H1 (cell line): ENCODE measurements around the gene CLP1. TPM values are rescaled to one million over a fixed set of nuclear protein-coding genes. Genes with fewer than 3 reads are reported as not detected.

Experiments used
- CTCF ChIA-PET: fragments of 300-600 bp; sonication (Branson Sonifier 250); formaldehyde crosslinking; loops from one replicate; lab custom pipeline; 2021; ENCODE audit not compliant: partially characterized antibody; lab: Charles Lee
- POLR2A ChIA-PET: fragments of 300-600 bp; sonication (Branson Sonifier 250); formaldehyde crosslinking; loops from one replicate; lab custom pipeline; 2021; ENCODE audit warnings: inconsistent platforms; ENCODE audit not compliant: partially characterized antibody; lab: Charles Lee
- DNase-seq, 2 experiments: peaks; one replicate each; pipeline versions ENCODE4 v3.0.0 to v3.0.0-alpha.2; 2010 to 2022; ENCODE audit warnings: low spot score in 2 of 2, low read depth in 1 of 2, mixed read lengths in 1 of 2
- FAIRE-seq: peaks from 2 replicates; lab custom pipeline; 2011; peaks lifted over from hg19 to GRCh38; lab: Jason Lieb, UNC
- H2AFZ ChIP-seq: 2 replicates; pipeline ENCODE4 v1.8.1; 2012; ENCODE audit warnings: low read length, inconsistent platforms
- H2AK5ac ChIP-seq: 2 replicates; pipeline ENCODE4 v1.6.1; 2013; ENCODE audit warnings: low read depth, low read length
- H2BK120ac ChIP-seq: replicated peaks from 2 replicates; pipeline ENCODE3; 2013; ENCODE audit warnings: low read depth, low read length, inconsistent platforms
- H2BK12ac ChIP-seq: 2 replicates; pipeline ENCODE4 v1.6.1; 2013; ENCODE audit warnings: low read depth, low read length
- H2BK15ac ChIP-seq: 2 replicates; pipeline ENCODE4 v1.6.1; 2013; ENCODE audit warnings: low read length
- H2BK20ac ChIP-seq: 2 replicates; pipeline ENCODE4 v1.6.1; 2013; ENCODE audit warnings: low read length
- H2BK5ac ChIP-seq: 2 replicates; pipeline ENCODE4 v1.6.1; 2013; ENCODE audit warnings: low read depth, low read length
- H3K14ac ChIP-seq: 2 replicates; pipeline ENCODE4 v1.6.1; 2013; ENCODE audit warnings: inconsistent platforms; ENCODE audit not compliant: insufficient read length
- H3K18ac ChIP-seq: 2 replicates; pipeline ENCODE4 v1.6.1; 2013; ENCODE audit warnings: low read length; ENCODE audit errors: extremely low read depth
- H3K23ac ChIP-seq: 2 replicates; pipeline ENCODE4 v1.6.1; 2013; ENCODE audit warnings: inconsistent platforms; ENCODE audit not compliant: insufficient read length
- H3K23me2 ChIP-seq: 2 replicates; pipeline ENCODE4 v1.6.1; 2013; ENCODE audit warnings: low read depth, low read length
- H3K27ac ChIP-seq: 2 replicates; pipeline ENCODE4 v1.6.1; 2011; ENCODE audit warnings: low read depth, low read length, inconsistent platforms
- H3K27me3 ChIP-seq, 4 experiments: replicated peaks in 1 of 4; 1 replicate in 1 of 4; 2 replicates in 3 of 4; pipeline versions ENCODE4 v1.6.1 to v1.8.1; 2011 to 2013; ENCODE audit warnings: low read length in 3 of 4, mild to moderate bottlenecking in 3 of 4, inconsistent platforms in 2 of 4, mixed read lengths in 2 of 4, moderate library complexity in 1 of 4; ENCODE audit not compliant: control insufficient read depth in 3 of 4, insufficient read depth in 3 of 4; ENCODE audit errors: extremely low read depth in 1 of 4
- H3K36me3 ChIP-seq, 4 experiments: 2 replicates each; pipeline versions ENCODE4 v1.6.1 to v1.8.1; 2011 to 2013; ENCODE audit warnings: mild to moderate bottlenecking in 4 of 4, low read length in 3 of 4, moderate library complexity in 2 of 4, control low read depth in 1 of 4, inconsistent platforms in 1 of 4; ENCODE audit not compliant: insufficient read depth in 4 of 4, control insufficient read depth in 2 of 4
- H3K4ac ChIP-seq: replicated peaks from 2 replicates; pipeline ENCODE3; 2013; ENCODE audit warnings: low read length, low read depth, mixed read lengths, inconsistent platforms; ENCODE audit not compliant: insufficient read length
- H3K4me1 ChIP-seq, 4 experiments: replicated peaks in 1 of 4; 1 replicate in 1 of 4; 2 replicates in 3 of 4; pipeline versions ENCODE4 v1.6.1 to v1.8.1; 2011 to 2013; ENCODE audit warnings: low read length in 3 of 4, inconsistent platforms in 2 of 4, mixed read lengths in 1 of 4; ENCODE audit not compliant: insufficient read depth in 4 of 4, control insufficient read depth in 3 of 4
- H3K4me2 ChIP-seq, 2 experiments: 2 replicates each; pipeline versions ENCODE4 v1.6.1 to v1.8.1; 2011 to 2013; ENCODE audit warnings: low read depth in 2 of 2, low read length in 2 of 2, control low read depth in 1 of 2, inconsistent platforms in 1 of 2, mild to moderate bottlenecking in 1 of 2; ENCODE audit not compliant: insufficient read depth in 1 of 2
- H3K4me3 ChIP-seq, 4 experiments: fragments of 200-600, 300-600 bp in 1 of 4; sonication (generic), shearing (Covaris generic), sonication (Bioruptor Twin) in 1 of 4; 2 replicates each; pipeline versions ENCODE4 v1.5.1 to v1.8.1; 2011 to 2016; ENCODE audit warnings: low read length in 4 of 4, low read depth in 3 of 4, control low read depth in 2 of 4, inconsistent platforms in 2 of 4, mild to moderate bottlenecking in 2 of 4, mixed read lengths in 1 of 4, moderate library complexity in 1 of 4; ENCODE audit not compliant: insufficient read depth in 2 of 4; ENCODE audit errors: extremely low read depth in 1 of 4
- H3K56ac ChIP-seq: replicated peaks from 2 replicates; pipeline ENCODE3; 2013; ENCODE audit warnings: low read depth, mild to moderate bottlenecking, mixed read lengths, low read length, inconsistent platforms; ENCODE audit not compliant: insufficient read length
- H3K79me1 ChIP-seq: 2 replicates; pipeline ENCODE4 v1.6.1; 2013; ENCODE audit warnings: low read depth, low read length, control low read depth
- H3K79me2 ChIP-seq, 2 experiments: 2 replicates each; pipeline versions ENCODE4 v1.6.1 to v1.8.1; 2012 to 2013; ENCODE audit warnings: low read length in 2 of 2, mild to moderate bottlenecking in 2 of 2, inconsistent platforms in 1 of 2; ENCODE audit not compliant: insufficient read depth in 2 of 2, control insufficient read depth in 1 of 2
- H3K9ac ChIP-seq, 4 experiments: replicated peaks in 1 of 4; 1 replicate in 1 of 4; 2 replicates in 3 of 4; pipeline versions ENCODE4 v1.6.1 to v1.8.1; 2011 to 2013; ENCODE audit warnings: low read depth in 3 of 4, low read length in 3 of 4, control low read depth in 2 of 4, mild to moderate bottlenecking in 2 of 4, moderate library complexity in 2 of 4, inconsistent platforms in 1 of 4; ENCODE audit errors: extremely low read depth in 1 of 4
- H3K9me3 ChIP-seq, 2 experiments: 2 replicates each; pipeline versions ENCODE4 v1.6.1 to v1.8.1; 2012 to 2013; ENCODE audit warnings: mild to moderate bottlenecking in 2 of 2, moderate library complexity in 2 of 2, control low read depth in 1 of 2, inconsistent platforms in 1 of 2, low read depth in 1 of 2, low read length in 1 of 2, mixed read lengths in 1 of 2; ENCODE audit not compliant: insufficient read depth in 2 of 2
- H4K20me1 ChIP-seq, 2 experiments: replicated peaks in 1 of 2; 2 replicates each; pipeline versions ENCODE3 to v1.8.1; 2011 to 2013; ENCODE audit warnings: inconsistent platforms in 2 of 2, low read length in 2 of 2, mild to moderate bottlenecking in 1 of 2; ENCODE audit not compliant: insufficient read depth in 2 of 2, control insufficient read depth in 1 of 2
- H4K5ac ChIP-seq: 2 replicates; pipeline ENCODE4 v1.6.1; 2013; ENCODE audit warnings: low read length, low read depth, mixed read lengths, inconsistent platforms; ENCODE audit not compliant: insufficient read length
- H4K8ac ChIP-seq: 2 replicates; pipeline ENCODE4 v1.8.0; 2013; ENCODE audit warnings: mild to moderate bottlenecking, moderate library complexity, low read length, inconsistent platforms; ENCODE audit not compliant: insufficient read depth; ENCODE audit errors: extremely low read depth
- H4K91ac ChIP-seq: replicated peaks from 2 replicates; pipeline ENCODE3; 2013; ENCODE audit warnings: low read length, mixed read lengths, inconsistent platforms; ENCODE audit not compliant: insufficient read length
- ATF3 ChIP-seq: IDR thresholded peaks from 2 replicates; pipeline ENCODE4 v1.6.1; 2011; ENCODE audit warnings: low read depth, mild to moderate bottlenecking, low read length; ENCODE audit not compliant: insufficient read depth
- BCL11A ChIP-seq, 2 experiments: IDR thresholded peaks; one replicate each; pipeline ENCODE4 v1.6.1; 2011; ENCODE audit warnings: low read depth in 2 of 2, low read length in 2 of 2, mild to moderate bottlenecking in 2 of 2
- CHD2 ChIP-seq: IDR thresholded peaks from 2 replicates; pipeline ENCODE4 v1.6.1; 2012; ENCODE audit warnings: low read length, improper control_type of control experiment
- CTBP2 ChIP-seq: IDR thresholded peaks from 2 replicates; pipeline ENCODE4 v1.7.0; 2011; ENCODE audit warnings: borderline replicate concordance, mild to moderate bottlenecking, moderate library complexity, mixed read lengths, low read length; ENCODE audit not compliant: insufficient read depth, insufficient read length
- MAFK ChIP-seq: IDR thresholded peaks from 2 replicates; pipeline ENCODE4 v1.6.1; 2012; ENCODE audit warnings: low read depth, mild to moderate bottlenecking, improper control_type of control experiment, low read length
- ZNF274 ChIP-seq: IDR thresholded peaks from 2 replicates; pipeline ENCODE4 v1.7.0; 2012; ENCODE audit warnings: low read length, borderline replicate concordance; ENCODE audit errors: extremely low read depth
- polyA plus RNA-seq, 7 experiments: library from polyadenylated mRNA; depleted of rRNA in 3 of 7; stranded (reverse) in 5 of 7; unstranded in 2 of 7; fragments of >200 nt in 5 of 7; fragments of 200-250 nt in 2 of 7; gene quantifications; 1 replicate in 5 of 7; 2 replicates in 1 of 7; 4 replicates in 1 of 7; pipeline versions ENCODE4 v1.2.1 to v1.2.3, GENCODE V29; 2011 to 2013; ENCODE audit warnings: missing spikeins in 2 of 7, mixed read lengths in 2 of 7
- total RNA-seq: library from RNA; stranded (reverse); fragmentation: NEBNext Ultra II Directional; extraction: Animal tissue kit (Norgen Biotek cat#: 25700); gene quantifications from 2 replicates; pipeline ENCODE4 v1.2.1, GENCODE V29; 2021

The CLP1 gene
- total and polyA plus RNA-seq, 2 of the 8 experiments (the other 6 are each of a cell fraction or from before 2014, with no cell fraction given) = 29.4 to 29.9 TPM

- Histone ChIP-seq H2BK5ac (no peak overlapping the region), H3K9ac (no peak overlapping the region), H3K4me2 (no peak overlapping the region), H3K18ac (no peak overlapping the region), H3K23ac (no peak overlapping the region), H3K79me1 (peaks cover 2% of the 10 kb centered on the region; the same call in 1 of the 2 replicates), H3K79me2 (peaks cover 6 to 77% of the 10 kb centered on the region in 2 experiments), H3K27ac (no peak overlapping the region), H4K8ac (no peak overlapping the region), H3K4me1 (peaks cover 0 to 2% (median 2%) of the 10 kb centered on the region in 4 experiments; a peak in 4 of 7 replicates), H2BK20ac (no peak overlapping the region), H4K5ac (no peak overlapping the region), H4K20me1 (peaks cover 0 to 3% of the 10 kb centered on the region in 2 experiments), H3K4me3 (no peak overlapping the region), H2AFZ (no peak overlapping the region), H3K9me3 (no peaks in the 10 kb centered on the region), H3K4ac (no peak overlapping the region), H2BK120ac (no peak overlapping the region), H3K14ac (no peak overlapping the region), H3K36me3 (peaks cover 15 to 33% (median 25%) of the 10 kb centered on the region in 4 experiments), H2BK15ac (no peak overlapping the region), H3K56ac (no peak overlapping the region), H2AK5ac (no peak overlapping the region), H3K27me3 (no peaks in the 10 kb centered on the region), H2BK12ac (no peak overlapping the region), H4K91ac (no peak overlapping the region), H3K23me2 (no peaks in the 10 kb centered on the region)
- DNase-seq = no peak
- POLR2A ChIA-PET = interaction anchor here (0.6 to 2.6 kb wide), 3 partner anchors 10 to 1156 kb away, joined by 3 to 11 read pairs (median 3); partner anchors contain the start of gene SELENOH
- TF ChIP-seq MAFK (no peak), ZNF274 (no peak), BCL11A (IDR thresholded peaks at IDR 0.05; ENCODE audit: low read depth in 2 of 2, low read length in 2 of 2) (no peak), ATF3 (no peak), CTBP2 (no peak), CHD2 (no peak)
- CTCF ChIA-PET = interaction anchor here (0.8 to 2.4 kb wide), 5 partner anchors 11 to 147 kb away, joined by 3 to 6 read pairs (median 4); no protein-coding TSS in a partner anchor
- no peak for FAIRE-seq
Measured at GRCh38 chr11:57674251-57674650, 16.7 kb downstream of the CLP1 start.
